NCI-H446 treated with DMSO at 0.1 percent for 48 hours (cell line): ENCODE results near the gene GNA12.
"Not testable (repeated sequence)": the region's sequence is repeated elsewhere in the genome, so short reads cannot be mapped to it uniquely, and the experiment has no call there.

Experiments used
- DNase-seq: peaks from one replicate; lab custom pipeline; 2025; lab: John Stamatoyannopoulos, UW

The GNA12 gene

GRCh38 chr7:2728316-2729030 lies 115.6 kb downstream of the GNA12 start:
- no peak for DNase-seq

GRCh38 chr7:2727206-2727605 lies 116.9 kb downstream of the GNA12 start:
- not testable (repeated sequence) for DNase-seq

- DNase-seq, result no peak
These were observed 117.6 kb downstream of the GNA12 start for GRCh38 chr7:2726316-2727018.

- no peak for DNase-seq
These were observed 118.7 kb downstream of the GNA12 start for GRCh38 chr7:2725178-2726105.

GRCh38 chr7:2724453-2725177 lies 119.5 kb downstream of the GNA12 start:
- no peak for DNase-seq

- not testable (repeated sequence) for DNase-seq
These were observed 120.1 kb downstream of the GNA12 start for GRCh38 chr7:2724036-2724435.

GRCh38 chr7:2723138-2723850 lies 120.8 kb downstream of the GNA12 start:
- no peak for DNase-seq

GRCh38 chr7:2722591-2722990 lies 121.5 kb downstream of the GNA12 start:
- no peak for DNase-seq

- no peak for DNase-seq
These were observed 122.3 kb downstream of the GNA12 start for GRCh38 chr7:2721842-2722241.

GRCh38 chr7:2720024-2720423 lies 124.1 kb downstream of the GNA12 start:
- DNase-seq, result no peak

- DNase-seq, result no peak
These were observed 125.1 kb downstream of the GNA12 start for GRCh38 chr7:2719007-2719406.

- DNase-seq, result no peak
These were observed 125.7 kb downstream of the GNA12 start for GRCh38 chr7:2718296-2718965.

GRCh38 chr7:2717293-2718261 lies 126.5 kb downstream of the GNA12 start:
- no peak for DNase-seq

GRCh38 chr7:2716906-2717292 lies 127.2 kb downstream of the GNA12 start:
- DNase-seq, result no peak

GRCh38 chr7:2716488-2716887 lies 127.6 kb downstream of the GNA12 start:
- DNase-seq, result no peak

- DNase-seq, result no peak
These were observed 128.5 kb downstream of the GNA12 start for GRCh38 chr7:2715341-2716231.

GRCh38 chr7:2714636-2715035 lies 129.5 kb downstream of the GNA12 start:
- no peak for DNase-seq

- DNase-seq, result no peak
These were observed 130.1 kb downstream of the GNA12 start for GRCh38 chr7:2713978-2714377.
